HEK293T (cell line): Measurements from ENCODE around the gene SNX3.

Experiments used
- ARNT ChIP-seq: fragments of 450-650 bp; IDR thresholded peaks from 2 replicates; pipeline ENCODE4 v1.6.1; 2017; ENCODE audit warnings: mild to moderate bottlenecking
- BHLHE40 ChIP-seq: fragments of 450-650 bp; IDR thresholded peaks from 2 replicates; pipeline ENCODE4 v1.6.1; 2016; ENCODE audit warnings: mild to moderate bottlenecking, moderate library complexity, borderline replicate concordance
- FOXM1 ChIP-seq: fragments of 450-650 bp; IDR thresholded peaks from 2 replicates; pipeline ENCODE4 v1.6.1; 2017; ENCODE audit warnings: mild to moderate bottlenecking, borderline replicate concordance
- L3MBTL2 ChIP-seq: fragments of 450-650 bp; conservative IDR thresholded peaks from 2 replicates; pipeline ENCODE4 v1.6.1; 2016; ENCODE audit warnings: mild to moderate bottlenecking
- LEF1 ChIP-seq: fragments of 450-650 bp; IDR thresholded peaks from 2 replicates; pipeline ENCODE4 v1.6.1; 2017; ENCODE audit warnings: mild to moderate bottlenecking, borderline replicate concordance
- NFRKB ChIP-seq: fragments of 450-650 bp; IDR thresholded peaks from 2 replicates; pipeline ENCODE4 v1.6.1; 2016; ENCODE audit warnings: mild to moderate bottlenecking, moderate library complexity
- SP1 ChIP-seq: fragments of 450-650 bp; IDR thresholded peaks from 2 replicates; pipeline ENCODE4 v1.6.1; 2017
- SUZ12 ChIP-seq: fragments of 450-650 bp; IDR thresholded peaks from 2 replicates; pipeline ENCODE4 v1.6.1; 2016; ENCODE audit warnings: mild to moderate bottlenecking
- TARDBP ChIP-seq: fragments of 450-650 bp; IDR thresholded peaks from 2 replicates; pipeline ENCODE4 v1.6.1; 2016
- ZNF384 ChIP-seq: fragments of 450-650 bp; IDR thresholded peaks from 2 replicates; pipeline ENCODE4 v1.6.1; 2016
- TF ChIP-seq, protein P1 (sequence below): fragments of 450-650 bp; IDR thresholded peaks from 2 replicates; pipeline ENCODE4 v1.6.1; 2016

DNA sequence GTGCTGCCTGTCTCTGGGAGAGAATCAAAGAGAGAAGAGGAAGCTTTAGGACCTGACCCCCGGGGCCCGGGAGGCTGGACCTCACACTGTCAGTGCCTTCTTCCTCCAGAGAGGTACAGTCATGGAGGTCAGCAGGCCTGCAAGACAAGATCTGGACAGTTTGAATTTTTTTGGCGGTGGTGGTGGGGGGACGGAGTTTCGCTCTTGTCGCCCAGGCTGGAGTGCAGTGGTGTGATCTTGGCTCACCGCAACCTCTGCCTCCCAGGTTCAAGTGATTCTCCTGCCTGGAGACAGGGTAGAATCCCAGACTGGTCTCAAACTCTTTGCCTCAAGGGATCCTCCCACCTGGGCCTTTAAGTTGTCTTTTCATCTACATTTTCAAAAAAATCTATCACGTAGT is 60.7 kb downstream of the SNX3 start:
- TF ChIP-seq NFRKB (no peak), FOXM1 (no peak), SP1 (no peak), L3MBTL2 (no peak), TARDBP (no peak), SUZ12 (no peak), LEF1 (no peak), BHLHE40 (no peak), ARNT (no peak), ZNF384 (no peak)
- TF ChIP-seq, protein P1, sequence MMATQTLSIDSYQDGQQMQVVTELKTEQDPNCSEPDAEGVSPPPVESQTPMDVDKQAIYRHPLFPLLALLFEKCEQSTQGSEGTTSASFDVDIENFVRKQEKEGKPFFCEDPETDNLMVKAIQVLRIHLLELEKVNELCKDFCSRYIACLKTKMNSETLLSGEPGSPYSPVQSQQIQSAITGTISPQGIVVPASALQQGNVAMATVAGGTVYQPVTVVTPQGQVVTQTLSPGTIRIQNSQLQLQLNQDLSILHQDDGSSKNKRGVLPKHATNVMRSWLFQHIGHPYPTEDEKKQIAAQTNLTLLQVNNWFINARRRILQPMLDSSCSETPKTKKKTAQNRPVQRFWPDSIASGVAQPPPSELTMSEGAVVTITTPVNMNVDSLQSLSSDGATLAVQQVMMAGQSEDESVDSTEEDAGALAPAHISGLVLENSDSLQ = no peak
